ENCODE measurements around the gene TEX35. TPM values are rescaled to one million over a fixed set of nuclear protein-coding genes. Genes with fewer than 3 reads are reported as not detected.
A peak's percentile ranks its signal among the peaks of the same experiment; 100 is the strongest.

TEX35 gene
- total RNA-seq, 3 donors from 2014 or later, result not detected

- TF ChIP-seq, protein P1, sequence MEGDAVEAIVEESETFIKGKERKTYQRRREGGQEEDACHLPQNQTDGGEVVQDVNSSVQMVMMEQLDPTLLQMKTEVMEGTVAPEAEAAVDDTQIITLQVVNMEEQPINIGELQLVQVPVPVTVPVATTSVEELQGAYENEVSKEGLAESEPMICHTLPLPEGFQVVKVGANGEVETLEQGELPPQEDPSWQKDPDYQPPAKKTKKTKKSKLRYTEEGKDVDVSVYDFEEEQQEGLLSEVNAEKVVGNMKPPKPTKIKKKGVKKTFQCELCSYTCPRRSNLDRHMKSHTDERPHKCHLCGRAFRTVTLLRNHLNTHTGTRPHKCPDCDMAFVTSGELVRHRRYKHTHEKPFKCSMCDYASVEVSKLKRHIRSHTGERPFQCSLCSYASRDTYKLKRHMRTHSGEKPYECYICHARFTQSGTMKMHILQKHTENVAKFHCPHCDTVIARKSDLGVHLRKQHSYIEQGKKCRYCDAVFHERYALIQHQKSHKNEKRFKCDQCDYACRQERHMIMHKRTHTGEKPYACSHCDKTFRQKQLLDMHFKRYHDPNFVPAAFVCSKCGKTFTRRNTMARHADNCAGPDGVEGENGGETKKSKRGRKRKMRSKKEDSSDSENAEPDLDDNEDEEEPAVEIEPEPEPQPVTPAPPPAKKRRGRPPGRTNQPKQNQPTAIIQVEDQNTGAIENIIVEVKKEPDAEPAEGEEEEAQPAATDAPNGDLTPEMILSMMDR (IDR thresholded peaks at IDR 0.05), result no peak
- Histone ChIP-seq H3K4me3 (no peak overlapping the region), H3K36me3 (ENCODE audit: low read depth) (no peaks in the 10 kb centered on the region), H3K4me1 (ENCODE audit: low read depth) (no peaks in the 10 kb centered on the region), H3K9me3 (no peaks in the 10 kb centered on the region)
- DNase-seq (no peak), ATAC-seq (no peak)
- intact Hi-C loops (cut with DNase I, micrococcal nuclease), result no loop called here
Measured at GRCh38 chr1:178560871-178561376, 48.0 kb downstream of the TEX35 start.

DNA sequence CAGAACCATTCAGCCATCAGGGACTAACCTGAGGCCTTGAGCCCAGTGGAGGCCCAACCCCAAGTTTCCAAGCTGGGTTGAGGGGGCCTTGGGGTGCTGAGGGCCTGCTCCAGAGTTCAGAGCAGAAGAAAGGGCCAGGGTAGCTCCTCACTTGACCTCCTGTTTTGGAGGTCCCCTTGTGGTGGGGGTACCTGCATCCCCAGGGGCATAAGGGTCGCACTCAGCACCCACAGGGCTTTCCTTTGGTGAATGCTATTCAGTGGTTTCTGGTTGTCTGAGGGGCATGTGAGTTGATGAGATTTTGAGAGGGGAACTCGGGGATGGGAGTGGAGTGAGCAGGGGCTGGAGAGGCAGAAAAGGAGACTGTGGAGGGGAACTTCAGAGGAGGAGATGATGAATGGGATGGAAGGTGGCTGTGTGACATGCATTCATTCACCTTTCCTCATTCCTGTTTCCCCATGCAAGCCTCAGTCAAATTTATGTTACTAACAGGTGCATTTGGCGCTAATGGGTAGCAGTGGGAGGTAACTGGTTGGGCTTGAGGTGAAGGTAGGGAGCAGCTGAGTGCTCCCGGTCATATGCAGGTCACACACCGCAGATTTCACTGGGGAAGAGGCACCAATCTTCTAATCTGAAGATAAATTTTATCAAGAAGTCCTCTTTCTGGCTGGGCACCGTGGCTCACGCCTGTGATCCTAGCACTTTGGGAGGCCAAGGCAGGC is 50.4 kb downstream of the TEX35 start:
- Histone ChIP-seq H3K36me3 (ENCODE audit: low read depth) (no peaks in the 10 kb centered on the region), H3K4me3 (no peak overlapping the region), H3K9me3 (no peaks in the 10 kb centered on the region), H3K4me1 (ENCODE audit: low read depth) (no peaks in the 10 kb centered on the region)
- DNase-seq (no peak), ATAC-seq (no peak)
- intact Hi-C loops (cut with DNase I, micrococcal nuclease), result no loop called here
- TF ChIP-seq, protein P1 (IDR thresholded peaks at IDR 0.05), result no peak

DNA sequence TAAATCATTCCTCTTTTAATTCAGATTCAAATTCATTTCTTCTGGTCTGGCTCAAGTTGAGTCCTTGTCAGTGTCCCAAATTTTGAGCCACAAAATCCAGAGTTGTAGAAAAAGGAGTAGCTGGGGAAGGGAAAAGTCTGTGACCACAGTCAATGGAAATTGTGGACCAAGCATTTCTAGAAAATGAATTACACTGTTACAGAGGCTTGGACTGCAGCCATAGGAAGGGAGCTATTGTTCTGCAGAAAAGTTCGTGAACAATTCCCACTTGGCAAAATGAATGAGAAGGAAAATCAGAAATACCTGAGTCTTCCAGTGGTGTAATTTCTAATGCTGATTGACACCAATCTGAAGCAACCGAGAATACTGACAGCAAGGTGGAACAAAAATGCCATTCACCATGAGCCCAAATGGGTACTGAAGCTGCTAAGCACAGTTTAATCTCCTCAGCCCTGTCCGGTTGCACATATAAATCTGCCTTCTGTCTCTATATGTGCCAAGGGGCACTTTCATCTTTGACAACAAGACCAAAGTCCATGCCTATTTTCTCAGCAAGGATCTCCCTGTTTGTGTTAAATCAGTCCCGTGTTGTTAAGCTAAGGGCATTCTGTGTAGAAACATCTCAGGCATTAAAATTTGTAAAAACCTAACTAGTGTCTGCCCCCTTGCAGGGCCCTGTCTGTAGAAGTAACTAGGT is 51.3 kb downstream of the TEX35 start:
- no peak overlapping the region for H3K4me3 ChIP-seq
- no peaks in the 10 kb centered on the region for H3K4me1 ChIP-seq (ENCODE audit: low read depth)
- intact Hi-C loops (cut with DNase I, micrococcal nuclease), result no loop called here
- H3K9me3 ChIP-seq, result no peaks in the 10 kb centered on the region
- DNase-seq (peak in 1 of 3 donors; percentile 48), ATAC-seq (peak; percentile 74)
- no peaks in the 10 kb centered on the region for H3K36me3 ChIP-seq (ENCODE audit: low read depth)
- TF ChIP-seq, protein P1 (IDR thresholded peaks at IDR 0.05), result no peak

- TF ChIP-seq, protein P1 (IDR thresholded peaks at IDR 0.05), result no peak
- DNase-seq (no peak), ATAC-seq (no peak)
- intact Hi-C loops (cut with DNase I, micrococcal nuclease), result no loop called here
- H3K9me3 ChIP-seq, result no peaks in the 10 kb centered on the region
- H3K4me1 ChIP-seq (ENCODE audit: low read depth), result no peaks in the 10 kb centered on the region
- no peaks in the 10 kb centered on the region for H3K36me3 ChIP-seq (ENCODE audit: low read depth)
- H3K4me3 ChIP-seq, result no peak overlapping the region
Measured at GRCh38 chr1:178564783-178565180, 51.9 kb downstream of the TEX35 start.

GRCh38 chr1:178565586-178565985 is 52.7 kb downstream of the TEX35 start:
- Histone ChIP-seq H3K4me3 (no peak overlapping the region), H3K9me3 (no peaks in the 10 kb centered on the region), H3K4me1 (ENCODE audit: low read depth) (no peaks in the 10 kb centered on the region), H3K36me3 (ENCODE audit: low read depth) (no peaks in the 10 kb centered on the region)
- no peak for DNase-seq
- TF ChIP-seq, protein P1 (IDR thresholded peaks at IDR 0.05), result no peak
- intact Hi-C loops (cut with DNase I, micrococcal nuclease), result no loop called here
- no peak for ATAC-seq

All from mucosa of descending colon (tissue), 3 donors.